Fibroblast of lung (primary cell): ENCODE results near the gene P2RY8.

Experiments
- EZH2 ChIP-seq: IDR thresholded peaks from 2 replicates; pipeline ENCODE4 v1.5.1; 2012; ENCODE audit warnings: low read length, control low read depth, mild to moderate bottlenecking; ENCODE audit errors: missing control alignments
- TF ChIP-seq, protein P1 (sequence below), 2 donors: IDR thresholded peaks in 1 of 2; conservative IDR thresholded peaks in 1 of 2; 1 replicate in 1 of 2; 2 replicates in 1 of 2; pipeline ENCODE4 v1.5.1; 2011 to 2012; ENCODE audit warnings: low read length in 2 of 2, control low read depth in 1 of 2, inconsistent platforms in 1 of 2, low read depth in 1 of 2, mild to moderate bottlenecking in 1 of 2

DNA sequence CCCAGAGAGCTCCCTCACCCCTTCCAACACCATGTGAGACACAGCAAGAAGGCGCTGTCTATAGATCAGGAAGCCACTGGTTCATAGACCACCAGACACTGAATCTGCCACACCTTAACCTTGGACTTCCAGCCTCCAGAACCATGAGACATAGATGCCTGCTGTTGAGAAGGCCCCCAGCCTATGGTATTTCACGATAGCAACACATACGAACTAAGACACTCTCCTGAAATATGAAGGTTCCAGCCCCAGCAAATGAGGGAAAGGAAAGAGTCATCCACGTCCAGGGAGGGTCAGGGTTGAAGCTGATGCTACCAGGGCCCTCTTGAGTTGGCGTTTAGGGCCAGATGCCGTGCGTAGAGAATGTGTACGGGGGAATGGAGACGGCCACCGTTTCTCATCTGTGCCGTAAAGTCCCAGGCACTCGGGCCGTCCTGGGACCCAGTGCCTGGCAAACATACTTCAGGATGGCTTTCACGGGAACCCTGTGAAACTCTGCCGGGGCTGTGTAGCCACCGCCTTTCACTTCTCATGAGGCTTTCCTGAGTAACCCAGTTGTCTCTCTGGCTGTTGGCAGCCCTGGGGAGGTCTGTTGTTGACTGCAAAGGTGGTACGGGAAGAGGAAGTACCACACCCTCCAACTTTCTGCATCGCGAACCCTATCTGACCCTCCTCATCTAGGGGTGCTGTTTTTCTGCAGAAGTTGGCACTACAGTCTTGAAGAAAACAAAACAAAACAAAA lies 17.7 kb upstream of the P2RY8 start:
- TF ChIP-seq, protein P1, sequence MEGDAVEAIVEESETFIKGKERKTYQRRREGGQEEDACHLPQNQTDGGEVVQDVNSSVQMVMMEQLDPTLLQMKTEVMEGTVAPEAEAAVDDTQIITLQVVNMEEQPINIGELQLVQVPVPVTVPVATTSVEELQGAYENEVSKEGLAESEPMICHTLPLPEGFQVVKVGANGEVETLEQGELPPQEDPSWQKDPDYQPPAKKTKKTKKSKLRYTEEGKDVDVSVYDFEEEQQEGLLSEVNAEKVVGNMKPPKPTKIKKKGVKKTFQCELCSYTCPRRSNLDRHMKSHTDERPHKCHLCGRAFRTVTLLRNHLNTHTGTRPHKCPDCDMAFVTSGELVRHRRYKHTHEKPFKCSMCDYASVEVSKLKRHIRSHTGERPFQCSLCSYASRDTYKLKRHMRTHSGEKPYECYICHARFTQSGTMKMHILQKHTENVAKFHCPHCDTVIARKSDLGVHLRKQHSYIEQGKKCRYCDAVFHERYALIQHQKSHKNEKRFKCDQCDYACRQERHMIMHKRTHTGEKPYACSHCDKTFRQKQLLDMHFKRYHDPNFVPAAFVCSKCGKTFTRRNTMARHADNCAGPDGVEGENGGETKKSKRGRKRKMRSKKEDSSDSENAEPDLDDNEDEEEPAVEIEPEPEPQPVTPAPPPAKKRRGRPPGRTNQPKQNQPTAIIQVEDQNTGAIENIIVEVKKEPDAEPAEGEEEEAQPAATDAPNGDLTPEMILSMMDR (conservative IDR thresholded peaks at IDR 0.05 in 1 of 2, IDR thresholded peaks at IDR 0.05 in 1 of 2; ENCODE audit: low read depth in 1 of 2, low read length in 2 of 2): no peak
- no peak for TF ChIP-seq EZH2
